WTC11 (cell line): Measurements from ENCODE around the gene CACNB1. TPM values are rescaled to one million over a fixed set of nuclear protein-coding genes. Genes with fewer than 3 reads are reported as not detected.

Source experiments
- ATAC-seq: fragments of 200-7000 bp; cut with Tn5 transposase; 2 replicates; pipeline ENCODE4 v1.10.0; 2021; ENCODE audit warnings: mild to moderate bottlenecking, moderate library complexity
- CTCF ChIA-PET: fragments of 300-600 bp; sonication (Branson Sonifier 250); formaldehyde crosslinking; loops from one replicate; lab custom pipeline; 2021; ENCODE audit warnings: antibody characterized with exemption; lab: Charles Lee
- POLR2A ChIA-PET: fragments of 350-600 bp; sonication (Branson Sonifier 250); formaldehyde crosslinking; loops from one replicate; lab custom pipeline; 2021; ENCODE audit warnings: antibody characterized with exemption; lab: Charles Lee
- DNase-seq: peaks from one replicate; pipeline ENCODE4 v3.0.0; 2021; ENCODE audit warnings: low spot score
- H3K27ac Mint-ChIP-seq: 2 replicates; pipeline ENCODE4 v1.8.0; 2021; ENCODE audit warnings: mixed read lengths
- H3K27me3 Mint-ChIP-seq: 2 replicates; pipeline ENCODE4 v1.8.0; 2021; ENCODE audit warnings: low read depth, mild to moderate bottlenecking, moderate library complexity, mixed read lengths
- H3K36me3 Mint-ChIP-seq: 2 replicates; pipeline ENCODE4 v1.8.0; 2021; ENCODE audit warnings: mixed read lengths
- H3K4me1 Mint-ChIP-seq: 2 replicates; pipeline ENCODE4 v1.8.0; 2022; ENCODE audit warnings: mixed read lengths
- H3K4me3 Mint-ChIP-seq: 2 replicates; pipeline ENCODE4 v1.8.0; 2021; ENCODE audit warnings: mild to moderate bottlenecking, moderate library complexity, mixed read lengths
- H3K9me3 Mint-ChIP-seq: 2 replicates; pipeline ENCODE4 v1.8.0; 2021; ENCODE audit warnings: mixed read lengths
- CDX4 ChIP-seq: fragments of 250-450 bp; sonication (Bioruptor Pico); IDR thresholded peaks from 2 replicates; pipeline ENCODE4 v1.9.0; 2021; ENCODE audit warnings: moderate library complexity, mild to moderate bottlenecking, inconsistent platforms, borderline replicate concordance
- CTCF ChIP-seq: fragments of 200-600 bp; IDR thresholded peaks from 2 replicates; pipeline ENCODE4 v1.8.0; 2022; ENCODE audit warnings: antibody characterized with exemption
- E2F1 ChIP-seq: sonication (generic); formaldehyde crosslinking; IDR thresholded peaks from 2 replicates; pipeline ENCODE4 v1.8.0; 2022; ENCODE audit warnings: mild to moderate bottlenecking, missing genetic modification reagents
- E2F5 ChIP-seq: sonication (generic); formaldehyde crosslinking; IDR thresholded peaks from 2 replicates; pipeline ENCODE4 v1.8.1; 2022; ENCODE audit warnings: mild to moderate bottlenecking, moderate library complexity, missing genetic modification reagents
- FOXJ3 ChIP-seq: sonication (generic); formaldehyde crosslinking; IDR thresholded peaks from 2 replicates; pipeline ENCODE4 v1.9.0; 2021; ENCODE audit warnings: missing genetic modification reagents, mild to moderate bottlenecking, borderline replicate concordance
- IRF1 ChIP-seq: sonication (generic); formaldehyde crosslinking; IDR thresholded peaks from 2 replicates; pipeline ENCODE4 v1.8.0; 2023; ENCODE audit warnings: missing genetic modification reagents
- KAT7 ChIP-seq: sonication (generic); formaldehyde crosslinking; IDR thresholded peaks from 2 replicates; pipeline ENCODE4 v1.8.1; 2023; ENCODE audit warnings: missing genetic modification reagents, mild to moderate bottlenecking, borderline replicate concordance
- MAX ChIP-seq: sonication (generic); formaldehyde crosslinking; IDR thresholded peaks from 2 replicates; pipeline ENCODE4 v1.8.0; 2022; ENCODE audit warnings: mild to moderate bottlenecking, missing genetic modification reagents
- NFYB ChIP-seq: sonication (generic); formaldehyde crosslinking; conservative IDR thresholded peaks from 2 replicates; pipeline ENCODE4 v1.8.0; 2022; ENCODE audit warnings: low read depth, missing genetic modification reagents
- PRDM15 ChIP-seq: sonication (generic); formaldehyde crosslinking; IDR thresholded peaks from 2 replicates; pipeline ENCODE4 v1.8.0; 2022; ENCODE audit warnings: missing genetic modification reagents
- SMAD3 ChIP-seq: sonication (generic); formaldehyde crosslinking; IDR thresholded peaks from 2 replicates; pipeline ENCODE4 v1.8.0; 2022; ENCODE audit warnings: missing genetic modification reagents, mild to moderate bottlenecking, borderline replicate concordance
- STAT6 ChIP-seq: sonication (generic); formaldehyde crosslinking; conservative IDR thresholded peaks from 2 replicates; pipeline ENCODE4 v1.8.1; 2023; ENCODE audit warnings: mild to moderate bottlenecking, low read depth, missing genetic modification reagents, moderate library complexity
- TEAD1 ChIP-seq: sonication (generic); formaldehyde crosslinking; IDR thresholded peaks from 2 replicates; pipeline ENCODE4 v1.8.0; 2022; ENCODE audit warnings: mild to moderate bottlenecking, missing genetic modification reagents
- ZMAT4 ChIP-seq: fragments of 250-450 bp; sonication (Bioruptor Pico); IDR thresholded peaks from 2 replicates; pipeline ENCODE4 v1.9.0; 2021; ENCODE audit warnings: mild to moderate bottlenecking
- ZNF121 ChIP-seq: sonication (generic); formaldehyde crosslinking; IDR thresholded peaks from 2 replicates; pipeline ENCODE4 v1.8.0; 2023; ENCODE audit warnings: missing genetic modification reagents
- ZNF423 ChIP-seq: fragments of 250-450 bp; sonication (Bioruptor Pico); IDR thresholded peaks from 2 replicates; pipeline ENCODE4 v2.1.2; 2022; ENCODE audit warnings: mild to moderate bottlenecking, moderate library complexity
- ZNF671 ChIP-seq: fragments of 250-450 bp; sonication (Bioruptor Pico); IDR thresholded peaks from 2 replicates; pipeline ENCODE4 v1.8.0; 2021; ENCODE audit warnings: mild to moderate bottlenecking
- total RNA-seq: library from RNA; stranded (reverse); gene quantifications from 3 replicates; pipeline ENCODE4 v1.2.3, GENCODE V29; 2021

Gene CACNB1
- total RNA-seq, 1 experiment from 2014 or later = 17.0 TPM

- TF ChIP-seq IRF1 (CRISPR knock-in tag) (no peak), CDX4 (CRISPR knock-in tag) (no peak), FOXJ3 (no peak), KAT7 (CRISPR knock-in tag) (no peak), TEAD1 (CRISPR knock-in tag) (no peak), ZNF671 (CRISPR knock-in tag) (no peak), ZNF121 (CRISPR knock-in tag) (no peak), SMAD3 (CRISPR knock-in tag) (no peak), NFYB (CRISPR knock-in tag) (no peak), CTCF (peak; percentile 94)
These were observed 38.3 kb upstream of the CACNB1 start (continued) for GRCh38 chr17:39235555-39236449.

GRCh38 chr17:39231591-39232551 is 34.4 kb upstream of the CACNB1 start:
- CTCF ChIA-PET = interaction anchor here (0.6 to 5.7 kb wide), 27 partner anchors 8 to 409 kb away, joined by 3 to 112 read pairs (median 5); partner anchors contain the start of genes ARL5C, FBXL20 and RPL19
- DNase-seq (peak; percentile 83), ATAC-seq (peak; percentile 81)
- Mint-ChIP-seq H3K4me1 (peaks cover 18% of the 10 kb centered on the region), H3K36me3 (no peaks in the 10 kb centered on the region), H3K27ac (no peak overlapping the region), H3K4me3 (peak overlapping the region; percentile 58), H3K27me3 (peaks cover 12% of the 10 kb centered on the region; the same call in 1 of the 2 replicates), H3K9me3 (no peaks in the 10 kb centered on the region)
- POLR2A ChIA-PET = no interaction called here
- TF ChIP-seq TEAD1 (CRISPR knock-in tag) = no peak
- 0 out of 2 replicates have a peak, but pooled peaks have one; percentile 22 for TF ChIP-seq PRDM15 (CRISPR knock-in tag)
- TF ChIP-seq NFYB (CRISPR knock-in tag) = no peak
- peak; percentile 83 for TF ChIP-seq ZNF423 (CRISPR knock-in tag)
- no peak for TF ChIP-seq E2F1 (CRISPR knock-in tag)
- no peak for TF ChIP-seq E2F5 (CRISPR knock-in tag)
- TF ChIP-seq ZMAT4 = no peak
- TF ChIP-seq MAX (CRISPR knock-in tag) = peak; percentile 25; the same call in 1 of the 2 replicates
- no peak for TF ChIP-seq STAT6
